HepG2 (cell line): ENCODE measurements around the gene MMP19. TPM values are rescaled to one million over a fixed set of nuclear protein-coding genes. Genes with fewer than 3 reads are reported as not detected.
A peak's percentile ranks its signal among the peaks of the same experiment; 100 is the strongest.

ENCODE experiments used
- CSRNP1 ChIP-seq: sonication (generic); formaldehyde crosslinking; IDR thresholded peaks from 2 replicates; pipeline ENCODE4 v1.8.1; 2023; ENCODE audit warnings: mild to moderate bottlenecking, missing genetic modification reagents
- FOXA1 ChIP-seq, 2 experiments: fragments of 450-650 bp in 1 of 2; sonication (generic) in 1 of 2; formaldehyde crosslinking in 1 of 2; IDR thresholded peaks; 2 replicates each; pipeline versions ENCODE4 v1.4.0 to v1.6.1; 2016 to 2020; ENCODE audit warnings: missing genetic modification reagents in 1 of 2
- KLF16 ChIP-seq, 2 experiments: sonication (generic) in 1 of 2; formaldehyde crosslinking in 1 of 2; IDR thresholded peaks; 2 replicates each; pipeline versions ENCODE4 v1.6.1 to v1.8.0; 2016 to 2023; ENCODE audit warnings: missing genetic modification reagents in 2 of 2, missing compliant biosample characterization in 1 of 2
- MEF2D ChIP-seq: sonication (generic); formaldehyde crosslinking; IDR thresholded peaks from 2 replicates; pipeline ENCODE4 v1.5.1; 2020; ENCODE audit warnings: mild to moderate bottlenecking, missing genetic modification reagents
- MTF1 ChIP-seq: sonication (generic); formaldehyde crosslinking; IDR thresholded peaks from 2 replicates; pipeline ENCODE4 v1.5.0; 2020; ENCODE audit warnings: missing genetic modification reagents
- NONO ChIP-seq, 2 experiments: fragments of 450-650 bp in 1 of 2; sonication (generic) in 1 of 2; formaldehyde crosslinking in 1 of 2; IDR thresholded peaks in 1 of 2; conservative IDR thresholded peaks in 1 of 2; 2 replicates each; pipeline versions ENCODE4 v1.6.1 to v1.8.0; 2017 to 2022; ENCODE audit warnings: mild to moderate bottlenecking in 1 of 2, missing genetic modification reagents in 1 of 2, moderate library complexity in 1 of 2
- NR0B2 ChIP-seq: sonication (generic); formaldehyde crosslinking; IDR thresholded peaks from 2 replicates; pipeline ENCODE4 v1.4.0; 2020; ENCODE audit warnings: mild to moderate bottlenecking, missing genetic modification reagents
- NR2F2 ChIP-seq: IDR thresholded peaks from 2 replicates; pipeline ENCODE4 v1.6.1; 2012; ENCODE audit warnings: low read depth, inconsistent platforms, borderline replicate concordance
- PHF5A ChIP-seq: IDR thresholded peaks from one replicate; pipeline ENCODE4 v1.6.1; 2018; ENCODE audit warnings: low read depth, missing genetic modification reagents; ENCODE audit not compliant: unreplicated experiment
- TBP ChIP-seq: sonication (generic); formaldehyde crosslinking; IDR thresholded peaks from 2 replicates; pipeline ENCODE4 v1.5.0; 2020; ENCODE audit warnings: missing genetic modification reagents
- ZNF430 ChIP-seq: sonication (generic); formaldehyde crosslinking; IDR thresholded peaks from 2 replicates; pipeline ENCODE4 v1.9.0; 2021; ENCODE audit warnings: mild to moderate bottlenecking, missing genetic modification reagents
- ZNF468 ChIP-seq: sonication (generic); formaldehyde crosslinking; IDR thresholded peaks from 2 replicates; pipeline ENCODE4 v1.8.0; 2022; ENCODE audit warnings: mild to moderate bottlenecking, moderate library complexity, missing genetic modification reagents
- ZNF572 ChIP-seq: sonication (generic); formaldehyde crosslinking; IDR thresholded peaks from 2 replicates; pipeline ENCODE4 v1.5.1; 2020; ENCODE audit warnings: mild to moderate bottlenecking, missing genetic modification reagents
- ZNF713 ChIP-seq: sonication (generic); formaldehyde crosslinking; IDR thresholded peaks from 2 replicates; pipeline ENCODE4 v1.4.0; 2020; ENCODE audit warnings: mild to moderate bottlenecking, missing genetic modification reagents
- ZNF782 ChIP-seq: sonication (generic); formaldehyde crosslinking; IDR thresholded peaks from 2 replicates; pipeline ENCODE4 v1.4.0; 2020; ENCODE audit warnings: missing genetic modification reagents, mild to moderate bottlenecking, borderline replicate concordance
- ZNF883 ChIP-seq: sonication (generic); formaldehyde crosslinking; IDR thresholded peaks from 2 replicates; pipeline ENCODE4 v1.5.1; 2020; ENCODE audit warnings: mild to moderate bottlenecking, missing genetic modification reagents; ENCODE audit errors: not compliant biosample characterization
- polyA plus RNA-seq, 8 experiments: library from polyadenylated mRNA; depleted of rRNA in 3 of 8; stranded (reverse) in 7 of 8; unstranded in 1 of 8; fragments of >200 nt; fragmentation: Illumina TruSeq in 4 of 8; extraction: Trizol in 4 of 8; gene quantifications; 2 replicates each; pipeline versions ENCODE4 v1.2.1 to v1.2.3, GENCODE V29; 2011 to 2016; ENCODE audit warnings: low read depth in 4 of 8, missing spikeins in 1 of 8, mixed read lengths in 1 of 8; ENCODE audit not compliant: insufficient read depth in 1 of 8
- total RNA-seq, 5 experiments: library from RNA; depleted of rRNA; stranded (reverse); fragments of >200 nt; fragmentation: Illumina TruSeq; extraction: Trizol; gene quantifications; 2 replicates each; pipeline ENCODE4 v1.2.3, GENCODE V29; 2016; ENCODE audit warnings: low read depth in 1 of 5
- TF ChIP-seq, protein P1 (sequence below): sonication (generic); formaldehyde crosslinking; IDR thresholded peaks from 2 replicates; pipeline ENCODE4 v1.5.1; 2020; ENCODE audit warnings: mild to moderate bottlenecking, missing genetic modification reagents, borderline replicate concordance

Gene MMP19
- total and polyA plus RNA-seq, 2 of the 13 experiments (the other 11 are each of a cell fraction or from before 2014, with no cell fraction given) = 0.07 to 0.08 TPM

DNA sequence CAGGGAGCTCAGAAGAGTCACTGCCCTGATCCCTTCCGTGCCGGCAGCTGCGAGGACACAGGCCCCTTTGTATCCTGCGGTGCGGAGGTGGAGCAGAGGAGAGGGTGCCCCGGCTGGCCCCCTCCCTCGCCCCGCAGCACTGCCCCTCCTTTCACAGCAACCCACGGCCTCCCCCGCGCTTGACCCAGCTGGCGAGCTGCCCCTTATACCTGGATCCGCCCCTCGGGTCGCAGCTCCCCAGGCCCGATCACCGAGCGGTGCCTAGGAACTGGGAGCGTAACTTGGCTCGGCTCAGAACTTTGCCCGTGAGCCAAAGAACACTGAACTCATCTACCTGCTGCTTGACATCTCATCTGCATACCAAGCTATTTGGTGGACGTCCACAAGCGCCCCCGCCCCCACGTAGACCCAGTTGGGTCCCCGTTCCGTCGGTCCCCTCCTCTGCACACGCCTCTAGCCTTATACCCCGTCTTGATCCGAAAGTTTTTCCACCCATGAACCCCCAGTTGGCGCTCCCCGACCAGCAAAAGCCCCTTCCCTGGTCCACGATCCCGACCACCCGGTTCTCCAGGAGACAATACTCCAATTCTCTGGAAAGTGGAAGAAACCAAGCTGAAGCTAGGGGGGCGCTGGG, 12.7 kb downstream of the MMP19 start (continued):
- TF ChIP-seq CSRNP1 (peak; percentile 59; the same call in 1 of the 2 replicates), ZNF782 (CRISPR knock-in tag) (no peak; the same call in 1 of the 2 replicates), NR0B2 (CRISPR knock-in tag) (no peak), ZNF468 (CRISPR knock-in tag) (no peak), TBP (CRISPR knock-in tag) (no peak), MEF2D (CRISPR knock-in tag) (no peak), NR2F2 (no peak), PHF5A (no peak), ZNF430 (CRISPR knock-in tag) (no peak), ZNF883 (CRISPR knock-in tag) (no peak), ZNF713 (no peak), NONO (IDR thresholded peaks at IDR 0.05) (no peak), NONO (CRISPR knock-in tag; conservative IDR thresholded peaks at IDR 0.05) (peak; percentile 39; the same call in 1 of the 2 replicates), MTF1 (no peak), KLF16 (CRISPR knock-in tag; IDR thresholded peaks at IDR 0.05) (no peak), ZNF572 (CRISPR knock-in tag) (no peak), FOXA1 (IDR thresholded peaks at IDR 0.05) (no peak), FOXA1 (CRISPR knock-in tag; IDR thresholded peaks at IDR 0.05) (no peak)
- TF ChIP-seq, protein P1, sequence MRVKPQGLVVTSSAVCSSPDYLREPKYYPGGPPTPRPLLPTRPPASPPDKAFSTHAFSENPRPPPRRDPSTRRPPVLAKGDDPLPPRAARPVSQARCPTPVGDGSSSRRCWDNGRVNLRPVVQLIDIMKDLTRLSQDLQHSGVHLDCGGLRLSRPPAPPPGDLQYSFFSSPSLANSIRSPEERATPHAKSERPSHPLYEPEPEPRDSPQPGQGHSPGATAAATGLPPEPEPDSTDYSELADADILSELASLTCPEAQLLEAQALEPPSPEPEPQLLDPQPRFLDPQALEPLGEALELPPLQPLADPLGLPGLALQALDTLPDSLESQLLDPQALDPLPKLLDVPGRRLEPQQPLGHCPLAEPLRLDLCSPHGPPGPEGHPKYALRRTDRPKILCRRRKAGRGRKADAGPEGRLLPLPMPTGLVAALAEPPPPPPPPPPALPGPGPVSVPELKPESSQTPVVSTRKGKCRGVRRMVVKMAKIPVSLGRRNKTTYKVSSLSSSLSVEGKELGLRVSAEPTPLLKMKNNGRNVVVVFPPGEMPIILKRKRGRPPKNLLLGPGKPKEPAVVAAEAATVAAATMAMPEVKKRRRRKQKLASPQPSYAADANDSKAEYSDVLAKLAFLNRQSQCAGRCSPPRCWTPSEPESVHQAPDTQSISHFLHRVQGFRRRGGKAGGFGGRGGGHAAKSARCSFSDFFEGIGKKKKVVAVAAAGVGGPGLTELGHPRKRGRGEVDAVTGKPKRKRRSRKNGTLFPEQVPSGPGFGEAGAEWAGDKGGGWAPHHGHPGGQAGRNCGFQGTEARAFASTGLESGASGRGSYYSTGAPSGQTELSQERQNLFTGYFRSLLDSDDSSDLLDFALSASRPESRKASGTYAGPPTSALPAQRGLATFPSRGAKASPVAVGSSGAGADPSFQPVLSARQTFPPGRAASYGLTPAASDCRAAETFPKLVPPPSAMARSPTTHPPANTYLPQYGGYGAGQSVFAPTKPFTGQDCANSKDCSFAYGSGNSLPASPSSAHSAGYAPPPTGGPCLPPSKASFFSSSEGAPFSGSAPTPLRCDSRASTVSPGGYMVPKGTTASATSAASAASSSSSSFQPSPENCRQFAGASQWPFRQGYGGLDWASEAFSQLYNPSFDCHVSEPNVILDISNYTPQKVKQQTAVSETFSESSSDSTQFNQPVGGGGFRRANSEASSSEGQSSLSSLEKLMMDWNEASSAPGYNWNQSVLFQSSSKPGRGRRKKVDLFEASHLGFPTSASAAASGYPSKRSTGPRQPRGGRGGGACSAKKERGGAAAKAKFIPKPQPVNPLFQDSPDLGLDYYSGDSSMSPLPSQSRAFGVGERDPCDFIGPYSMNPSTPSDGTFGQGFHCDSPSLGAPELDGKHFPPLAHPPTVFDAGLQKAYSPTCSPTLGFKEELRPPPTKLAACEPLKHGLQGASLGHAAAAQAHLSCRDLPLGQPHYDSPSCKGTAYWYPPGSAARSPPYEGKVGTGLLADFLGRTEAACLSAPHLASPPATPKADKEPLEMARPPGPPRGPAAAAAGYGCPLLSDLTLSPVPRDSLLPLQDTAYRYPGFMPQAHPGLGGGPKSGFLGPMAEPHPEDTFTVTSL (CRISPR knock-in tag) = no peak
